ENCODE results near the gene LRRC74B.

- no peak for TF ChIP-seq FOXM1 (IDR thresholded peaks at IDR 0.05; ENCODE audit: borderline replicate concordance)
- no peak for TF ChIP-seq LEF1 (IDR thresholded peaks at IDR 0.05; ENCODE audit: borderline replicate concordance)
- TF ChIP-seq FOXA1 (IDR thresholded peaks at IDR 0.05) = no peak
- no peak for TF ChIP-seq ZNF384 (IDR thresholded peaks at IDR 0.05)
- no peak for TF ChIP-seq BHLHE40 (IDR thresholded peaks at IDR 0.05; ENCODE audit: borderline replicate concordance)
- TF ChIP-seq ELF4 (IDR thresholded peaks at IDR 0.05) = no peak
- no peak for TF ChIP-seq TARDBP (IDR thresholded peaks at IDR 0.05)
- TF ChIP-seq L3MBTL2 (conservative IDR thresholded peaks at IDR 0.05) = no peak
- TF ChIP-seq CTBP1 (IDR thresholded peaks at IDR 0.05; ENCODE audit: borderline replicate concordance) = no peak
- TF ChIP-seq NFRKB (IDR thresholded peaks at IDR 0.05) = no peak
- TF ChIP-seq SP1 (IDR thresholded peaks at IDR 0.05) = no peak
- TF ChIP-seq HDGF (IDR thresholded peaks at IDR 0.05; ENCODE audit: borderline replicate concordance) = no peak
These were observed 47.2 kb downstream of the LRRC74B start for GRCh38 chr22:21092797-21093554.

Data from HEK293T (cell line).